MCF 10A (cell line): ENCODE results near the gene TECPR2. TPM values are rescaled to one million over a fixed set of nuclear protein-coding genes. Genes with fewer than 3 reads are reported as not detected.

Experiments used
- BruUV-seq: library from RNA; stranded (reverse); fragments of 400-500 nt; replicated peaks from 2 replicates; lab custom pipeline; 2021; lab: Mats Ljungman, UMichigan
- CTCF ChIA-PET: fragments of 300-600 bp; sonication (Branson Sonifier 250); formaldehyde crosslinking; extraction: SDS; loops from one replicate; lab custom pipeline; 2021; ENCODE audit warnings: antibody characterized with exemption, inconsistent platforms; lab: Yijun Ruan, JAX
- POLR2A ChIA-PET: fragments of 300-600, 350-650 bp; sonication (Branson Sonifier 250); formaldehyde crosslinking; extraction: SDS; loops from one replicate; lab custom pipeline; 2020; ENCODE audit warnings: antibody characterized with exemption, inconsistent platforms; lab: Yijun Ruan, JAX
- DNase-seq: peaks from one replicate; pipeline ENCODE4 v3.0.0-alpha.2; 2018; ENCODE audit not compliant: unreplicated experiment
- H3K27ac Mint-ChIP-seq: one replicate; pipeline ENCODE4 v1.8.0; 2022; ENCODE audit warnings: mild to moderate bottlenecking, low read depth, mixed read lengths; ENCODE audit not compliant: unreplicated experiment
- H3K27me3 Mint-ChIP-seq: one replicate; pipeline ENCODE4 v1.8.0; 2022; ENCODE audit warnings: mixed read lengths; ENCODE audit not compliant: insufficient read depth, unreplicated experiment
- H3K36me3 Mint-ChIP-seq: one replicate; pipeline ENCODE4 v1.8.0; 2022; ENCODE audit warnings: mild to moderate bottlenecking, moderate library complexity, mixed read lengths; ENCODE audit not compliant: insufficient read depth, unreplicated experiment
- H3K4me1 Mint-ChIP-seq: one replicate; pipeline ENCODE4 v1.8.0; 2022; ENCODE audit warnings: mixed read lengths; ENCODE audit not compliant: insufficient read depth, unreplicated experiment
- H3K4me3 Mint-ChIP-seq: one replicate; pipeline ENCODE4 v1.8.0; 2022; ENCODE audit warnings: mild to moderate bottlenecking, moderate library complexity, mixed read lengths; ENCODE audit not compliant: unreplicated experiment
- H3K9me3 Mint-ChIP-seq: one replicate; pipeline ENCODE4 v1.8.0; 2022; ENCODE audit warnings: mixed read lengths; ENCODE audit not compliant: unreplicated experiment
- intact Hi-C: fragments of 100-400 bp; cut with micrococcal nuclease; formaldehyde crosslinking; loops from 2 replicates; pipeline ENCODE4 v1.14.1; 2022
- total RNA-seq: library from RNA; stranded (reverse); gene quantifications from 2 replicates; pipeline ENCODE4 v1.2.3, GENCODE V29; 2022
- TF ChIP-seq, protein P1 (sequence below): fragments of 200-600 bp; IDR thresholded peaks from one replicate; pipeline ENCODE4 v1.8.0; 2022; ENCODE audit warnings: antibody characterized with exemption, mild to moderate bottlenecking; ENCODE audit not compliant: unreplicated experiment

Gene TECPR2
- total RNA-seq, 1 experiment from 2014 or later = 18.4 TPM

GRCh38 chr14:102525929-102526497 is 163.3 kb downstream of the TECPR2 start:
- peak; percentile 32 for DNase-seq
- peak overlapping the region; percentile 95 for H3K4me3 Mint-ChIP-seq
- H3K9me3 Mint-ChIP-seq = no peaks in the 10 kb centered on the region
- intact Hi-C loops = no loop called here
- ChIA-PET POLR2A (interaction anchor here (0.8 to 5.4 kb wide), 10 partner anchors 12 to 190 kb away, joined by 3 to 88 read pairs (median 9); partner anchors contain the start of gene RCOR1), CTCF (interaction anchor here (1.0 to 6.8 kb wide), 5 partner anchors 59 to 305 kb away, joined by 3 to 61 read pairs (median 4); no protein-coding TSS in a partner anchor)
- TF ChIP-seq, protein P1, sequence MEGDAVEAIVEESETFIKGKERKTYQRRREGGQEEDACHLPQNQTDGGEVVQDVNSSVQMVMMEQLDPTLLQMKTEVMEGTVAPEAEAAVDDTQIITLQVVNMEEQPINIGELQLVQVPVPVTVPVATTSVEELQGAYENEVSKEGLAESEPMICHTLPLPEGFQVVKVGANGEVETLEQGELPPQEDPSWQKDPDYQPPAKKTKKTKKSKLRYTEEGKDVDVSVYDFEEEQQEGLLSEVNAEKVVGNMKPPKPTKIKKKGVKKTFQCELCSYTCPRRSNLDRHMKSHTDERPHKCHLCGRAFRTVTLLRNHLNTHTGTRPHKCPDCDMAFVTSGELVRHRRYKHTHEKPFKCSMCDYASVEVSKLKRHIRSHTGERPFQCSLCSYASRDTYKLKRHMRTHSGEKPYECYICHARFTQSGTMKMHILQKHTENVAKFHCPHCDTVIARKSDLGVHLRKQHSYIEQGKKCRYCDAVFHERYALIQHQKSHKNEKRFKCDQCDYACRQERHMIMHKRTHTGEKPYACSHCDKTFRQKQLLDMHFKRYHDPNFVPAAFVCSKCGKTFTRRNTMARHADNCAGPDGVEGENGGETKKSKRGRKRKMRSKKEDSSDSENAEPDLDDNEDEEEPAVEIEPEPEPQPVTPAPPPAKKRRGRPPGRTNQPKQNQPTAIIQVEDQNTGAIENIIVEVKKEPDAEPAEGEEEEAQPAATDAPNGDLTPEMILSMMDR = no peak
- H3K27me3 Mint-ChIP-seq = no peaks in the 10 kb centered on the region
- H3K27ac Mint-ChIP-seq = peak overlapping the region; percentile 97
- peaks cover 33% of the 10 kb centered on the region for H3K4me1 Mint-ChIP-seq
- no TSS peak for BruUV-seq
- peaks cover 5% of the 10 kb centered on the region for H3K36me3 Mint-ChIP-seq

DNA sequence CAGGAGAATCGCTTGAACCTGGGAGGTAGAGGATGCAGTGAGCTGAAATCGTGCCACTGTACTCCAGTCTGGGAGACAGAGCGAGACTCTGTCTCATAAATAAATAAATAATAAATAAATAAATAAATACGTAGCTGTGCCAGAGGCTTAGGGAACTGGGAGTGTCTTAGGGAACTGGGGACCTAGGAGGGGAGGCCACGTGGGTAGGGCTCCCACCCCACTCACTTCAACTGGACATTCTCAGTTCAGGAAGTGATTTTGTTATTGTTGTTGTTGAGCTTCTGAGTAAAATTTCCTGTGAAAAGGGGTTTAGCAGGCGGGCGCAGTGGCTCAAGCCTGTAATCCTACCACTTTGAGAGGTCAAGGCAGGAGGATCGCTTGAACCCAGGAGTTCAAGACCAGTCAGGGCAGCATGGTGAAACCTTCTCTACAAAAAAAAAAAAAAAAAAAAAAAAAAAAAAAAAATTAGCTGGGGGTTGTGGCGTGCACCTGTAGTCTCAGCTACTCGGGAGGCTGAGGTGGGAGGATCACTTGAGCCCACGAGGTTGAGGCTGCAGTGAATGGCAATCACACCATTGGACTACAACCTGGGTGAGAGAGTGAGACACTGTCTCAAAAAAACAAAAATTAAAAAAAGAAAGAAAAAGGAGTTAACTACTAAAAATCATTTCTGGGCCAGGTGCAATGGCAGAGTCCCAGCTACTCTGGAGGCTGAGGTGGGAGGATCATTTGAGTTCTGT is 165.9 kb downstream of the TECPR2 start:
- peaks cover 5% of the 10 kb centered on the region for H3K36me3 Mint-ChIP-seq

DNA sequence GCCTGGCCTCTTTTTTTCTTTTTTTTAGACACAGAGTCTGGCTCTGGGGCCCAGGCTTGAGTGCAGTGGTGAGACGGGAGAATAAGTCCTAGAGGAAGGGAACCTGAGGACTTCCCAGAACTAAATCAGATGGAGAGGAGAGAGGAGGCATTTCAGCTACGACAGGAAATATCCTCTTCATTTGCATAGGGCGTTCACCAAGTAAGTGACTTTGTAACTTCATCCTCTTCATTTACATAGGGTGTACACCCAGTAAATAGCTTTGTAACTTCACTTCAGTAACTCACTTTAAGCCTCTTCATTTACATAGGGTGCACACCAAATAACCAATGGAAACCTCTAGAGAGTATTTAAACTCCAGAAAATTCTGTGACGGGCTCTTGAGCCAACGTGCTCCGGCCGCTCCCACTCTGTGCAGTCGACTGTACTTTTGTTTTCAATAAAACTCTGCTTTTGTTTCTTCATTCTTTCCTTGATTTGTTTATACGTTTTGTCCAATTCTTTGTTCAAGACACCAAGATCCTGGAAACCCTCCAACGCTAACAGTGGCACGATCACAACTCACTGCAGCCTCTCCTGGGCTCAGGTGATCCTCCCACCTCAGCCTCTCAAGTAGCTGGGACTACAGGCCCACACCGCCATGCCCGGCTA is 168.2 kb downstream of the TECPR2 start:
- Mint-ChIP-seq H3K4me1 (peaks cover 18% of the 10 kb centered on the region), H3K27ac (no peak overlapping the region), H3K9me3 (no peaks in the 10 kb centered on the region), H3K36me3 (no peaks in the 10 kb centered on the region), H3K4me3 (no peak overlapping the region), H3K27me3 (no peaks in the 10 kb centered on the region)
- peak; percentile 83 for DNase-seq
- TF ChIP-seq, protein P1 = no peak
- no TSS peak for BruUV-seq
- intact Hi-C loops = no loop called here
- CTCF ChIA-PET = interaction anchor here (1.1 to 1.3 kb wide), 2 partner anchors 17 to 64 kb away, joined by 3 to 4 read pairs; no protein-coding TSS in a partner anchor
- POLR2A ChIA-PET = interaction anchor here (0.6 to 2.0 kb wide), 5 partner anchors 13 to 134 kb away, joined by 3 to 8 read pairs (median 4); no protein-coding TSS in a partner anchor

More for the DNA sequence above, 165.9 kb downstream of the TECPR2 start:
- TF ChIP-seq, protein P1 = no peak
- H3K4me1 Mint-ChIP-seq = peaks cover 37% of the 10 kb centered on the region
- BruUV-seq = no TSS peak
- CTCF ChIA-PET = interaction anchor here (0.6 to 6.8 kb wide), 6 partner anchors 9 to 66 kb away, joined by 3 to 61 read pairs (median 4); no protein-coding TSS in a partner anchor
- POLR2A ChIA-PET = interaction anchor here (0.7 to 5.4 kb wide), 11 partner anchors 15 to 458 kb away, joined by 3 to 88 read pairs (median 4); partner anchors contain the start of gene RCOR1
- no peaks in the 10 kb centered on the region for H3K9me3 Mint-ChIP-seq
- intact Hi-C loops = no loop called here
- H3K4me3 Mint-ChIP-seq = no peak overlapping the region
- no peaks in the 10 kb centered on the region for H3K27me3 Mint-ChIP-seq
- DNase-seq = no peak
- H3K27ac Mint-ChIP-seq = no peak overlapping the region
